ENCODE measurements around the gene CDK15. TPM values are rescaled to one million over a fixed set of nuclear protein-coding genes. Genes with fewer than 3 reads are reported as not detected.

CDK15 gene
- total RNA-seq, 1 experiment from 2014 or later: 4.8 TPM

GRCh38 chr2:201933792-201934237, 127.5 kb downstream of the CDK15 start:
- CTCF ChIA-PET: no interaction called here
- no peak overlapping the region for H3K4me3 ChIP-seq (ENCODE audit: low read depth in 2 of 2, low read length in 2 of 2)
- no peaks in the 10 kb centered on the region for H3K9me3 ChIP-seq (ENCODE audit: control insufficient read depth, insufficient read depth, low read depth, low read length)
- no peak for DNase-seq (ENCODE audit: low read depth, low spot score)
- no peak overlapping the region for H3K27ac ChIP-seq (ENCODE audit: low read length)
- no peaks in the 10 kb centered on the region for H3K27me3 ChIP-seq (ENCODE audit: control insufficient read depth, insufficient read depth, low read length)
- no TSS peak for BruUV-seq (replicated peaks)
- POLR2A ChIA-PET: no interaction called here
- H3K4me1 ChIP-seq (ENCODE audit: control insufficient read depth, insufficient read depth, low read length): no peaks in the 10 kb centered on the region
- ATAC-seq: peak; percentile 39; the same call in 1 of the 2 replicates
- TF ChIP-seq POLR2AphosphoS5 (IDR thresholded peaks at IDR 0.05; ENCODE audit: low read depth, low read length): no peak
- no peak for TF ChIP-seq SIN3A (IDR thresholded peaks at IDR 0.05; ENCODE audit: borderline replicate concordance, insufficient read depth, low read depth, low read length)
- H3K36me3 ChIP-seq (ENCODE audit: control insufficient read depth, insufficient read depth, low read length): no peaks in the 10 kb centered on the region
- intact Hi-C loops (cut with micrococcal nuclease; ENCODE audit: unreplicated experiment) (no loop called here), in situ Hi-C loops (cut with HindIII; ENCODE audit: low pct_unique_long_range_greater_than_20kb, low sequenced_read_pairs) (no loop called here)

GRCh38 chr2:201936817-201937216, 130.5 kb downstream of the CDK15 start:
- no peaks in the 10 kb centered on the region for H3K36me3 ChIP-seq (ENCODE audit: control insufficient read depth, insufficient read depth, low read length)
- H3K4me3 ChIP-seq (ENCODE audit: low read depth in 2 of 2, low read length in 2 of 2): no peak overlapping the region
- no peaks in the 10 kb centered on the region for H3K27me3 ChIP-seq (ENCODE audit: control insufficient read depth, insufficient read depth, low read length)
- intact Hi-C loops (cut with micrococcal nuclease; ENCODE audit: unreplicated experiment): no loop called here
- in situ Hi-C loops (cut with HindIII; ENCODE audit: low pct_unique_long_range_greater_than_20kb, low sequenced_read_pairs): no loop called here
- ATAC-seq (no peak), DNase-seq (ENCODE audit: low read depth, low spot score) (no peak)
- no TSS peak for BruUV-seq (replicated peaks)
- no peaks in the 10 kb centered on the region for H3K4me1 ChIP-seq (ENCODE audit: control insufficient read depth, insufficient read depth, low read length)
- ChIA-PET POLR2A (no interaction called here), CTCF (no interaction called here)
- TF ChIP-seq SIN3A (IDR thresholded peaks at IDR 0.05; ENCODE audit: borderline replicate concordance, insufficient read depth, low read depth, low read length): no peak
- no peak for TF ChIP-seq POLR2AphosphoS5 (IDR thresholded peaks at IDR 0.05; ENCODE audit: low read depth, low read length)
- TF ChIP-seq REST (IDR thresholded peaks at IDR 0.05; ENCODE audit: insufficient read depth in 1 of 2, low read depth in 2 of 2, low read length in 1 of 2): no peak
- TF ChIP-seq TCF7L2 (IDR thresholded peaks at IDR 0.05; ENCODE audit: low read depth, low read length): no peak
- no peak for TF ChIP-seq CTCF (IDR thresholded peaks at IDR 0.05)
- no peaks in the 10 kb centered on the region for H3K9me3 ChIP-seq (ENCODE audit: control insufficient read depth, insufficient read depth, low read depth, low read length)
- H3K27ac ChIP-seq (ENCODE audit: low read length): no peak overlapping the region

GRCh38 chr2:201937343-201937742, 131.0 kb downstream of the CDK15 start:
- Histone ChIP-seq H3K36me3 (ENCODE audit: control insufficient read depth, insufficient read depth, low read length) (no peaks in the 10 kb centered on the region), H3K27me3 (ENCODE audit: control insufficient read depth, insufficient read depth, low read length) (no peaks in the 10 kb centered on the region), H3K27ac (ENCODE audit: low read length) (no peak overlapping the region), H3K4me3 (ENCODE audit: low read depth in 2 of 2, low read length in 2 of 2) (no peak overlapping the region), H3K4me1 (ENCODE audit: control insufficient read depth, insufficient read depth, low read length) (no peaks in the 10 kb centered on the region), H3K9me3 (ENCODE audit: control insufficient read depth, insufficient read depth, low read depth, low read length) (no peaks in the 10 kb centered on the region)
- ATAC-seq: no peak
- intact Hi-C loops (cut with micrococcal nuclease; ENCODE audit: unreplicated experiment): no loop called here
- BruUV-seq (replicated peaks): no TSS peak
- CTCF ChIA-PET: no interaction called here
- POLR2A ChIA-PET: no interaction called here
- no peak for DNase-seq (ENCODE audit: low read depth, low spot score)
- TF ChIP-seq TCF7L2 (IDR thresholded peaks at IDR 0.05; ENCODE audit: low read depth, low read length): no peak
- TF ChIP-seq CTCF (IDR thresholded peaks at IDR 0.05): no peak
- TF ChIP-seq REST (IDR thresholded peaks at IDR 0.05; ENCODE audit: insufficient read depth in 1 of 2, low read depth in 2 of 2, low read length in 1 of 2): no peak
- TF ChIP-seq POLR2AphosphoS5 (IDR thresholded peaks at IDR 0.05; ENCODE audit: low read depth, low read length): no peak
- no peak for TF ChIP-seq SIN3A (IDR thresholded peaks at IDR 0.05; ENCODE audit: borderline replicate concordance, insufficient read depth, low read depth, low read length)
- in situ Hi-C loops (cut with HindIII; ENCODE audit: low pct_unique_long_range_greater_than_20kb, low sequenced_read_pairs): no loop called here

All from Panc1 (cell line).